ENCODE data around the gene PNISR. TPM values are rescaled to one million over a fixed set of nuclear protein-coding genes. Genes with fewer than 3 reads are reported as not detected.
A peak's percentile ranks its signal among the peaks of the same experiment; 100 is the strongest.

Gene PNISR
- total RNA-seq, 1 donor, result 82.0 TPM

DNA sequence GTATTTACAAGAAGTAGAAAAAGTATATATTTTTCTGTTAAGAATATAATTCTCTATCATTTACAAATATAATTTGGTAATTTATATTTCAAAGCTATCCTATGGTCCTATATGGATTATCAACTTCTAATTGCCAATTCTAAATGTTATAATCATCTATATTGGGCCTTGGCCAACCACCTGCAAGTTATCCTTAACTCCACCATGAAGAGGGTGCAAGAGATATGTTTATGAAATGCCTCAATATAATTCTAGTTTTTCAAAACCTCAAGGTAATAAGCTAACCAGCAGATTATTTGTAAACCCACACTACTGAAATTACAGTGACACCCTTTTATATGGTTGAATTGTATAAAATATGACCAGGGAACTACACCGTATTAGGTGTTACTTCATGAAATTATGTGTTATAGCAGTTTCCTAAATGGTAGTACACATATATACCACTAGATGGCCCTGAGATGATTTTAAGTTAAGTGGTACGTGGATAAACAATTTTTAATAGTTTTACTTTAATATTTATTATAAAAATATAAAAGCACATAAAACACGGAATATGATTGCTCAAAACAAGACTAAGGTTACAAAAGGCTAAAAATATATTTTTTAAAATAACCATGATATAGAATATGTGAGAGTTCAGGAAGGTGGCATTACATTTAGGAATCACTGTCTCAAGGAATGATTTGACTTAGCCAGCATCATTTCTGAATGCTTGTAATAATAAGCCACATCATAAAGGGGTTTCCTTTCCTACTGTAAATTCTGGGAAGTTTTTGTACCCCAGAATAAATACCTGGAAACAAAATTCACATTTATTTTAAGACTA, 9.8 kb upstream of the PNISR start:
- TF ChIP-seq CTCF (IDR thresholded peaks at IDR 0.05; ENCODE audit: insufficient read depth, low read depth, low read length), result peak; percentile 52
- no peak overlapping the region for H3K4me3 ChIP-seq (ENCODE audit: low read depth, low read length)
- peak; percentile 46 for DNase-seq (ENCODE audit: low read depth)

- no peak for DNase-seq (ENCODE audit: low read depth)
- TF ChIP-seq CTCF (IDR thresholded peaks at IDR 0.05; ENCODE audit: insufficient read depth, low read depth, low read length), result no peak
- no peak overlapping the region for H3K4me3 ChIP-seq (ENCODE audit: low read depth, low read length)
Measured at GRCh38 chr6:99432877-99433276, 7.8 kb upstream of the PNISR start.

- no peak for DNase-seq (ENCODE audit: low read depth)
- TF ChIP-seq CTCF (IDR thresholded peaks at IDR 0.05; ENCODE audit: insufficient read depth, low read depth, low read length), result no peak
- H3K4me3 ChIP-seq (ENCODE audit: low read depth, low read length), result no peak overlapping the region
Measured at GRCh38 chr6:99431901-99432300, 6.8 kb upstream of the PNISR start.

GRCh38 chr6:99427988-99428387, 2.9 kb upstream of the PNISR start:
- DNase-seq (ENCODE audit: low read depth), result no peak
- no peak for TF ChIP-seq CTCF (IDR thresholded peaks at IDR 0.05; ENCODE audit: insufficient read depth, low read depth, low read length)
- H3K4me3 ChIP-seq (ENCODE audit: low read depth, low read length), result no peak overlapping the region

GRCh38 chr6:99426451-99426757, 1.3 kb upstream of the PNISR start:
- H3K4me3 ChIP-seq (ENCODE audit: low read depth, low read length), result peak overlapping the region; percentile 99
- TF ChIP-seq CTCF (IDR thresholded peaks at IDR 0.05; ENCODE audit: insufficient read depth, low read depth, low read length), result no peak
- peak; percentile 6 for DNase-seq (ENCODE audit: low read depth)

- DNase-seq (ENCODE audit: low read depth), result peak; percentile 90
- peak overlapping the region; percentile 99 for H3K4me3 ChIP-seq (ENCODE audit: low read depth, low read length)
- peak; percentile 51 for TF ChIP-seq CTCF (IDR thresholded peaks at IDR 0.05; ENCODE audit: insufficient read depth, low read depth, low read length)
Measured at GRCh38 chr6:99425647-99426450, 741 bp upstream of the PNISR start.

Measured in fibroblast of villous mesenchyme (primary cell).